ENCODE measurements around the gene ABITRAM.

DNA sequence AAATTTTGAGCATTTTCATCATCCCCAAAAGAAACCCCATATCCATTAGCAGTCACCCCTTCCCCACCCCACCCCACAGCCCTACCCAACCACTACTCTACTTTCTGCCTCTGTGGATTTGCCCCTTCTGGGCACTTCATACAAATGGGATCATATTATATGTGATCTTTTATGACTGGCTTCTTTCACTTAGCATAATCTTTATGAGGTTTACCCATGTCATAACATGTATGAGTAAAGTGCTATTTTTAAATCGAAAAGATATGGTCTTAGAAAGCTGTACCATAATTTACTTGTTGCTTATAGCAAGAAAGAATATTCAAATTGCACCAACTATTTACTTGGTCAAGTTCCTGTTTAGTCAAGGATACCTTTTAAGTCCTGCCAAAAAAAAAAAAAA lies 13.0 kb upstream of the ABITRAM start:
- TF ChIP-seq, protein P1, sequence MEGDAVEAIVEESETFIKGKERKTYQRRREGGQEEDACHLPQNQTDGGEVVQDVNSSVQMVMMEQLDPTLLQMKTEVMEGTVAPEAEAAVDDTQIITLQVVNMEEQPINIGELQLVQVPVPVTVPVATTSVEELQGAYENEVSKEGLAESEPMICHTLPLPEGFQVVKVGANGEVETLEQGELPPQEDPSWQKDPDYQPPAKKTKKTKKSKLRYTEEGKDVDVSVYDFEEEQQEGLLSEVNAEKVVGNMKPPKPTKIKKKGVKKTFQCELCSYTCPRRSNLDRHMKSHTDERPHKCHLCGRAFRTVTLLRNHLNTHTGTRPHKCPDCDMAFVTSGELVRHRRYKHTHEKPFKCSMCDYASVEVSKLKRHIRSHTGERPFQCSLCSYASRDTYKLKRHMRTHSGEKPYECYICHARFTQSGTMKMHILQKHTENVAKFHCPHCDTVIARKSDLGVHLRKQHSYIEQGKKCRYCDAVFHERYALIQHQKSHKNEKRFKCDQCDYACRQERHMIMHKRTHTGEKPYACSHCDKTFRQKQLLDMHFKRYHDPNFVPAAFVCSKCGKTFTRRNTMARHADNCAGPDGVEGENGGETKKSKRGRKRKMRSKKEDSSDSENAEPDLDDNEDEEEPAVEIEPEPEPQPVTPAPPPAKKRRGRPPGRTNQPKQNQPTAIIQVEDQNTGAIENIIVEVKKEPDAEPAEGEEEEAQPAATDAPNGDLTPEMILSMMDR (IDR thresholded peaks at IDR 0.05), result no peak
- TF ChIP-seq, protein P2, sequence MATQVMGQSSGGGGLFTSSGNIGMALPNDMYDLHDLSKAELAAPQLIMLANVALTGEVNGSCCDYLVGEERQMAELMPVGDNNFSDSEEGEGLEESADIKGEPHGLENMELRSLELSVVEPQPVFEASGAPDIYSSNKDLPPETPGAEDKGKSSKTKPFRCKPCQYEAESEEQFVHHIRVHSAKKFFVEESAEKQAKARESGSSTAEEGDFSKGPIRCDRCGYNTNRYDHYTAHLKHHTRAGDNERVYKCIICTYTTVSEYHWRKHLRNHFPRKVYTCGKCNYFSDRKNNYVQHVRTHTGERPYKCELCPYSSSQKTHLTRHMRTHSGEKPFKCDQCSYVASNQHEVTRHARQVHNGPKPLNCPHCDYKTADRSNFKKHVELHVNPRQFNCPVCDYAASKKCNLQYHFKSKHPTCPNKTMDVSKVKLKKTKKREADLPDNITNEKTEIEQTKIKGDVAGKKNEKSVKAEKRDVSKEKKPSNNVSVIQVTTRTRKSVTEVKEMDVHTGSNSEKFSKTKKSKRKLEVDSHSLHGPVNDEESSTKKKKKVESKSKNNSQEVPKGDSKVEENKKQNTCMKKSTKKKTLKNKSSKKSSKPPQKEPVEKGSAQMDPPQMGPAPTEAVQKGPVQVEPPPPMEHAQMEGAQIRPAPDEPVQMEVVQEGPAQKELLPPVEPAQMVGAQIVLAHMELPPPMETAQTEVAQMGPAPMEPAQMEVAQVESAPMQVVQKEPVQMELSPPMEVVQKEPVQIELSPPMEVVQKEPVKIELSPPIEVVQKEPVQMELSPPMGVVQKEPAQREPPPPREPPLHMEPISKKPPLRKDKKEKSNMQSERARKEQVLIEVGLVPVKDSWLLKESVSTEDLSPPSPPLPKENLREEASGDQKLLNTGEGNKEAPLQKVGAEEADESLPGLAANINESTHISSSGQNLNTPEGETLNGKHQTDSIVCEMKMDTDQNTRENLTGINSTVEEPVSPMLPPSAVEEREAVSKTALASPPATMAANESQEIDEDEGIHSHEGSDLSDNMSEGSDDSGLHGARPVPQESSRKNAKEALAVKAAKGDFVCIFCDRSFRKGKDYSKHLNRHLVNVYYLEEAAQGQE (IDR thresholded peaks at IDR 0.05; ENCODE audit: insufficient read depth in 1 of 2, low read depth in 2 of 2, low read length in 1 of 2), result no peak
- TF ChIP-seq POLR2AphosphoS5 (IDR thresholded peaks at IDR 0.05; ENCODE audit: low read depth, low read length) (no peak), TCF7L2 (IDR thresholded peaks at IDR 0.05; ENCODE audit: low read depth, low read length) (no peak), SIN3A (IDR thresholded peaks at IDR 0.05; ENCODE audit: borderline replicate concordance, insufficient read depth, low read depth, low read length) (no peak)
